Thyroid gland (tissue), 4 donors: Measurements from ENCODE around the gene SLC25A42.

Experiments
- POLR2A ChIP-seq, 2 donors: fragments of 450-650 bp; IDR thresholded peaks; one replicate each; pipeline ENCODE4 v1.6.1; 2017; ENCODE audit warnings: antibody characterized with exemption in 2 of 2, mild to moderate bottlenecking in 2 of 2, moderate library complexity in 1 of 2
- TF ChIP-seq, protein P1 (sequence below), 6 experiments: fragments of 200-600 bp in 3 of 6; fragments of 450-650 bp in 3 of 6; sonication (generic) in 3 of 6; IDR thresholded peaks; one replicate each; pipeline ENCODE4 v1.5.1; 2016 to 2019; ENCODE audit warnings: antibody characterized with exemption in 6 of 6, mild to moderate bottlenecking in 2 of 6, inconsistent platforms in 1 of 6, moderate library complexity in 1 of 6

DNA sequence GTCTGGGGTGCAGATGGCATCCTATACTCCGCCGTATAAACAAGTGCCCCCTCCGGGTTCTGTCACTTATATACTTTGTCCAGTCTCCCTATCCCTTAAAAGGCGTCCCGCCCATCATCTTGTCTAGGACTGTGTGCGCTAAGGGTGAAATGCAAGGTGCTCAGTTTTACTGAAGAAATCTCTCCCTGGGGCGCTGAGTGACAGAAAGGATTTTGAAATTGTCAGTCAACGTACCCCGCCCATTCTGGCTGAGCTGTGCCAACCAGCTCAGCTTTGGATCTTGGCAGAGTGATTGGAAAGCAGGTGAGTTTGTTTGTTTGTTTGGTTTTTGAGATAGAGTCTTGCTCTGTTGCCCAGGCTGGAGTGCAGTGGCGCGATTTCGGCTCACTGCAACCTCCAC lies 78.6 kb downstream of the SLC25A42 start:
- no peak for TF ChIP-seq POLR2A (IDR thresholded peaks at IDR 0.05)
- TF ChIP-seq, protein P1, sequence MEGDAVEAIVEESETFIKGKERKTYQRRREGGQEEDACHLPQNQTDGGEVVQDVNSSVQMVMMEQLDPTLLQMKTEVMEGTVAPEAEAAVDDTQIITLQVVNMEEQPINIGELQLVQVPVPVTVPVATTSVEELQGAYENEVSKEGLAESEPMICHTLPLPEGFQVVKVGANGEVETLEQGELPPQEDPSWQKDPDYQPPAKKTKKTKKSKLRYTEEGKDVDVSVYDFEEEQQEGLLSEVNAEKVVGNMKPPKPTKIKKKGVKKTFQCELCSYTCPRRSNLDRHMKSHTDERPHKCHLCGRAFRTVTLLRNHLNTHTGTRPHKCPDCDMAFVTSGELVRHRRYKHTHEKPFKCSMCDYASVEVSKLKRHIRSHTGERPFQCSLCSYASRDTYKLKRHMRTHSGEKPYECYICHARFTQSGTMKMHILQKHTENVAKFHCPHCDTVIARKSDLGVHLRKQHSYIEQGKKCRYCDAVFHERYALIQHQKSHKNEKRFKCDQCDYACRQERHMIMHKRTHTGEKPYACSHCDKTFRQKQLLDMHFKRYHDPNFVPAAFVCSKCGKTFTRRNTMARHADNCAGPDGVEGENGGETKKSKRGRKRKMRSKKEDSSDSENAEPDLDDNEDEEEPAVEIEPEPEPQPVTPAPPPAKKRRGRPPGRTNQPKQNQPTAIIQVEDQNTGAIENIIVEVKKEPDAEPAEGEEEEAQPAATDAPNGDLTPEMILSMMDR (IDR thresholded peaks at IDR 0.05) = no peak
